Smooth muscle cell (in vitro differentiated cells): ENCODE results near the gene TPGS1. TPM values are rescaled to one million over a fixed set of nuclear protein-coding genes. Genes with fewer than 3 reads are reported as not detected.

ENCODE experiments used
- DNase-seq: peaks from one replicate; lab custom pipeline; 2025; ENCODE audit not compliant: unreplicated experiment; lab: John Stamatoyannopoulos, UW
- H2AFZ ChIP-seq: fragments of 200-600 bp; sonication (generic); 2 replicates; pipeline ENCODE4 v1.6.0; 2016; ENCODE audit warnings: antibody characterized with exemption, low read depth, mild to moderate bottlenecking
- H3F3A ChIP-seq: fragments of 200-600 bp; sonication (generic); 2 replicates; pipeline ENCODE4 v1.6.0; 2017; ENCODE audit warnings: antibody characterized with exemption, low read depth
- H3K27ac ChIP-seq: fragments of 200-600 bp; sonication (generic); 2 replicates; pipeline ENCODE4 v1.5.1; 2016; ENCODE audit warnings: low read depth, mild to moderate bottlenecking
- H3K27me3 ChIP-seq: fragments of 200-600 bp; sonication (generic); 2 replicates; pipeline ENCODE4 v1.6.1; 2016; ENCODE audit warnings: low read depth, mild to moderate bottlenecking
- H3K36me3 ChIP-seq: fragments of 200-600 bp; sonication (generic); 2 replicates; pipeline ENCODE4 v1.5.1; 2016; ENCODE audit warnings: low read depth
- H3K4me1 ChIP-seq: fragments of 200-600 bp; sonication (generic); 2 replicates; pipeline ENCODE4 v1.5.1; 2016; ENCODE audit warnings: low read depth
- H3K4me2 ChIP-seq: fragments of 200-600 bp; sonication (generic); 2 replicates; pipeline ENCODE4 v1.6.0; 2016; ENCODE audit warnings: mild to moderate bottlenecking
- H3K4me3 ChIP-seq: fragments of 200-600 bp; sonication (generic); 2 replicates; pipeline ENCODE4 v1.5.1; 2016; ENCODE audit warnings: mild to moderate bottlenecking
- H3K79me2 ChIP-seq: fragments of 200-600 bp; sonication (generic); 2 replicates; pipeline ENCODE4 v1.6.0; 2016; ENCODE audit warnings: low read depth, mild to moderate bottlenecking
- H3K9ac ChIP-seq: fragments of 200-600 bp; sonication (generic); 2 replicates; pipeline ENCODE4 v1.6.0; 2016; ENCODE audit warnings: low read depth
- H3K9me3 ChIP-seq: fragments of 200-600 bp; sonication (generic); replicated peaks from 2 replicates; pipeline ENCODE4 v1.5.1; 2016; ENCODE audit warnings: low read depth
- H4K20me1 ChIP-seq: fragments of 200-600 bp; sonication (generic); 2 replicates; pipeline ENCODE4 v1.6.0; 2016; ENCODE audit warnings: low read depth
- CTCF ChIP-seq: fragments of 200-600 bp; sonication (generic); IDR thresholded peaks from 2 replicates; pipeline ENCODE4 v1.5.1; 2017; ENCODE audit warnings: borderline replicate concordance, mild to moderate bottlenecking, antibody characterized with exemption; ENCODE audit not compliant: insufficient read depth, poor library complexity, severe bottlenecking
- WGBS: methylation state at CpG from one replicate; pipeline ENCODE4 v1.1.7; 2016; ENCODE audit warnings: low lambda C conversion rate; 5-methylcytosine and 5-hydroxymethylcytosine counted together
- polyA plus RNA-seq: library from polyadenylated mRNA; unstranded; fragments of >200 nt; fragmentation: Nextera tagmentation; extraction: Ambion mirVana; gene quantifications from 2 replicates; pipeline ENCODE4 v1.2.1, GENCODE V29; 2016
- total RNA-seq: library from RNA; depleted of rRNA; stranded (reverse); fragments of >200 nt; gene quantifications from 2 replicates; pipeline ENCODE4 v1.2.3, GENCODE V29; 2014

Gene TPGS1
- total and polyA plus RNA-seq, 2 experiments from 2014 or later = 20.5 to 51.3 TPM

DNA sequence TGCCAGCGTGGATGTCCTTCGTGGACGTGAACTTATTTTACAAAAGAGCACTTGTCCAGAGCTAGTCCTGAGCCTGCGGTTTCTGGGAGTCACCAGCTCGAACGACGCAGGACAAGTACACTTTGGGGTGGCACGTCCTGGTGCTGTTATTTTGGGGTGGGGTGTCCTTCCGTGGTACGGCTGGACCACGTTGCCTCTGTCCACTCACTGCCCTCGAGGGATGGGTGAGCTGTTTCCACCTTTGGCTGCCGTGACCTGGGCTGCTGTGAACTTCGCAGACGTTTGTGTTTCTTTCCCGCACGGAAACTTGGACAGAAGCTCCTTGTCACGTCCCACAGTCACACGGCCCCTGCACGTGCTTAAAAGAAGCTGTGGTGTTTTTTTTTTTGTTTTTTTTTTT is 47.5 kb downstream of the TPGS1 start:
- Histone ChIP-seq H2AFZ (no peak overlapping the region), H3K27ac (no peak overlapping the region), H3K4me1 (peaks cover 6% of the 10 kb centered on the region), H3K4me2 (no peak overlapping the region), H4K20me1 (no peaks in the 10 kb centered on the region), H3K4me3 (no peak overlapping the region), H3K9me3 (no peaks in the 10 kb centered on the region), H3K36me3 (no peaks in the 10 kb centered on the region), H3K27me3 (no peaks in the 10 kb centered on the region), H3K79me2 (no peaks in the 10 kb centered on the region), H3F3A (no peaks in the 10 kb centered on the region), H3K9ac (no peak overlapping the region)
- TF ChIP-seq CTCF = no peak
- DNase-seq = no peak
- WGBS = 91% methylated on average over 20 of the region's 20 CpGs

- Histone ChIP-seq H3K9ac (no peak overlapping the region), H3K27me3 (no peaks in the 10 kb centered on the region), H3K4me1 (peaks cover 6% of the 10 kb centered on the region), H3K27ac (no peak overlapping the region), H3K9me3 (no peaks in the 10 kb centered on the region), H4K20me1 (no peaks in the 10 kb centered on the region), H3K4me3 (no peak overlapping the region), H3K4me2 (no peak overlapping the region), H3F3A (no peaks in the 10 kb centered on the region), H2AFZ (no peak overlapping the region), H3K36me3 (no peaks in the 10 kb centered on the region), H3K79me2 (no peaks in the 10 kb centered on the region)
- TF ChIP-seq CTCF = no peak
- WGBS = 97% methylated on average over 14 of the region's 14 CpGs
- DNase-seq = no peak
Measured at GRCh38 chr19:555474-555808, 48.1 kb downstream of the TPGS1 start.

- Histone ChIP-seq H3K9me3 (no peaks in the 10 kb centered on the region), H3K4me2 (no peak overlapping the region), H3K9ac (no peak overlapping the region), H2AFZ (no peak overlapping the region), H3K4me1 (peaks cover 6% of the 10 kb centered on the region), H3K27me3 (no peaks in the 10 kb centered on the region), H3F3A (no peaks in the 10 kb centered on the region), H3K27ac (no peak overlapping the region), H3K36me3 (no peaks in the 10 kb centered on the region), H3K4me3 (no peak overlapping the region), H4K20me1 (no peaks in the 10 kb centered on the region), H3K79me2 (no peaks in the 10 kb centered on the region)
- DNase-seq = no peak
- WGBS = 92% methylated on average over 27 of the region's 31 CpGs
- no peak for TF ChIP-seq CTCF
Measured at GRCh38 chr19:556611-557382, 49.5 kb downstream of the TPGS1 start.
